IMR-90 (cell line): ENCODE data around the gene LRRC14B. TPM values are rescaled to one million over a fixed set of nuclear protein-coding genes. Genes with fewer than 3 reads are reported as not detected.

ENCODE experiments used
- ATAC-seq: fragments of 200-7000 bp; cut with Tn5 transposase; 2 replicates; pipeline ENCODE4 v1.9.1; 2020; ENCODE audit warnings: low read depth, mild to moderate bottlenecking, moderate library complexity
- BruUV-seq: library from RNA; stranded (reverse); fragments of 400-500 nt; replicated peaks from 2 replicates; lab custom pipeline; 2021; lab: Mats Ljungman, UMichigan
- CTCF ChIA-PET: fragments of 300-600 bp; formaldehyde crosslinking; extraction: SDS; loops from one replicate; lab custom pipeline; 2021; ENCODE audit warnings: antibody characterized with exemption; lab: Yijun Ruan, JAX
- POLR2A ChIA-PET: fragments of 300-600 bp; sonication (Branson Sonifier 250); formaldehyde crosslinking; loops from one replicate; lab custom pipeline; 2022; ENCODE audit warnings: antibody characterized with exemption; ENCODE audit not compliant: unreplicated experiment; lab: Charles Lee
- DNase-seq: peaks from one replicate; pipeline ENCODE4 v3.0.0; 2013
- H2AFZ ChIP-seq: replicated peaks from 2 replicates; pipeline ENCODE3; 2013; ENCODE audit warnings: low read length, mild to moderate bottlenecking; ENCODE audit not compliant: poor library complexity
- H2AK5ac ChIP-seq: 2 replicates; pipeline ENCODE4 v1.6.1; 2013; ENCODE audit warnings: low read depth, low read length, inconsistent platforms
- H2AK9ac ChIP-seq: replicated peaks from 2 replicates; pipeline ENCODE3; 2013; ENCODE audit warnings: mild to moderate bottlenecking, low read depth, low read length, moderate library complexity; ENCODE audit not compliant: poor library complexity
- H2BK120ac ChIP-seq: 2 replicates; pipeline ENCODE4 v1.6.1; 2013; ENCODE audit warnings: low read depth, low read length, inconsistent platforms
- H2BK15ac ChIP-seq: 3 replicates; pipeline ENCODE4 v1.6.1; 2013; ENCODE audit warnings: low read depth, low read length, inconsistent platforms
- H2BK20ac ChIP-seq: 2 replicates; pipeline ENCODE4 v1.6.1; 2013; ENCODE audit warnings: low read depth, mild to moderate bottlenecking, inconsistent platforms, low read length, moderate library complexity
- H2BK5ac ChIP-seq: 2 replicates; pipeline ENCODE4 v1.6.1; 2013; ENCODE audit warnings: mild to moderate bottlenecking, low read depth, low read length, inconsistent platforms; ENCODE audit not compliant: poor library complexity, severe bottlenecking
- H3K14ac ChIP-seq: replicated peaks from 2 replicates; pipeline ENCODE4 v1.6.1; 2013; ENCODE audit warnings: low read depth, low read length, inconsistent platforms
- H3K18ac ChIP-seq: 2 replicates; pipeline ENCODE4 v1.6.1; 2013; ENCODE audit warnings: low read depth, low read length, control low read depth
- H3K23ac ChIP-seq: 2 replicates; pipeline ENCODE4 v1.6.1; 2013; ENCODE audit warnings: low read depth, low read length, inconsistent platforms
- H3K27ac ChIP-seq: 2 replicates; pipeline ENCODE4 v1.5.1; 2013; ENCODE audit warnings: mild to moderate bottlenecking, control low read depth, low read length; ENCODE audit not compliant: insufficient read depth
- H3K27me3 ChIP-seq: 2 replicates; pipeline ENCODE4 v1.6.1; 2013; ENCODE audit warnings: low read length; ENCODE audit not compliant: control insufficient read depth, insufficient read depth
- H3K36me3 ChIP-seq: 2 replicates; pipeline ENCODE4 v1.6.1; 2013; ENCODE audit warnings: low read length, mixed read lengths; ENCODE audit not compliant: control insufficient read depth, insufficient read depth
- H3K4ac ChIP-seq: 2 replicates; pipeline ENCODE4 v1.6.1; 2013; ENCODE audit warnings: low read depth, low read length, inconsistent platforms
- H3K4me1 ChIP-seq: 2 replicates; pipeline ENCODE4 v1.6.1; 2013; ENCODE audit warnings: low read length, mixed read lengths; ENCODE audit not compliant: control insufficient read depth, insufficient read depth
- H3K4me2 ChIP-seq: 2 replicates; pipeline ENCODE4 v1.6.1; 2013; ENCODE audit warnings: low read depth, mild to moderate bottlenecking, control low read depth, low read length, moderate library complexity
- H3K4me3 ChIP-seq: 2 replicates; pipeline ENCODE4 v1.5.1; 2013; ENCODE audit warnings: low read depth, mild to moderate bottlenecking, control low read depth, low read length, moderate library complexity; ENCODE audit not compliant: insufficient read depth
- H3K56ac ChIP-seq: 2 replicates; pipeline ENCODE4 v1.6.1; 2013; ENCODE audit warnings: low read length, inconsistent platforms; ENCODE audit not compliant: insufficient read depth; ENCODE audit errors: extremely low read depth
- H3K79me1 ChIP-seq, 2 experiments: 2 replicates each; pipeline ENCODE4 v1.6.1; 2013; ENCODE audit warnings: low read length in 2 of 2, inconsistent platforms in 1 of 2, low read depth in 1 of 2
- H3K9ac ChIP-seq: 2 replicates; pipeline ENCODE4 v1.6.1; 2013; ENCODE audit warnings: low read depth, low read length, control low read depth
- H3K9me1 ChIP-seq: 2 replicates; pipeline ENCODE4 v1.6.1; 2013; ENCODE audit warnings: low read length, inconsistent platforms; ENCODE audit not compliant: insufficient read depth
- H3K9me3 ChIP-seq: 2 replicates; pipeline ENCODE4 v1.6.1; 2013; ENCODE audit warnings: low read length; ENCODE audit not compliant: control insufficient read depth, insufficient read depth
- H4K20me1 ChIP-seq: 2 replicates; pipeline ENCODE4 v1.6.1; 2013; ENCODE audit warnings: low read length, inconsistent platforms; ENCODE audit not compliant: insufficient read depth
- H4K5ac ChIP-seq: 2 replicates; pipeline ENCODE4 v1.6.1; 2013; ENCODE audit warnings: mild to moderate bottlenecking, low read depth, low read length, control low read depth
- H4K8ac ChIP-seq, 2 experiments: 2 replicates each; pipeline ENCODE4 v1.6.1; 2013; ENCODE audit warnings: low read depth in 2 of 2, low read length in 2 of 2, control low read depth in 1 of 2, inconsistent platforms in 1 of 2
- H4K91ac ChIP-seq: 2 replicates; pipeline ENCODE4 v1.6.1; 2013; ENCODE audit warnings: low read depth, low read length, inconsistent platforms; ENCODE audit not compliant: insufficient read depth
- CHD1 ChIP-seq: IDR thresholded peaks from 2 replicates; pipeline ENCODE4 v1.6.1; 2012; ENCODE audit warnings: low read depth, low read length, improper control_type of control experiment
- ELK1 ChIP-seq: fragments of 150-350 bp; IDR thresholded peaks from 2 replicates; pipeline ENCODE4 v1.6.1; 2016; ENCODE audit warnings: low read depth, mild to moderate bottlenecking, low read length, moderate library complexity, borderline replicate concordance
- MAZ ChIP-seq: IDR thresholded peaks from 2 replicates; pipeline ENCODE4 v1.6.1; 2012; ENCODE audit warnings: low read depth, mild to moderate bottlenecking, low read length, improper control_type of control experiment, moderate library complexity, borderline replicate concordance
- MXI1 ChIP-seq: IDR thresholded peaks from 2 replicates; pipeline ENCODE4 v1.6.1; 2012; ENCODE audit warnings: low read depth, mild to moderate bottlenecking, low read length, moderate library complexity, borderline replicate concordance
- POLR2A ChIP-seq: IDR thresholded peaks from 2 replicates; pipeline ENCODE4 v1.6.1; 2012; ENCODE audit warnings: mild to moderate bottlenecking, low read depth, low read length
- RAD21 ChIP-seq: IDR thresholded peaks from 2 replicates; pipeline ENCODE4 v1.6.1; 2012; ENCODE audit warnings: low read length, improper control_type of control experiment
- SMC3 ChIP-seq: fragments of 150-350 bp; IDR thresholded peaks from 2 replicates; pipeline ENCODE4 v1.6.1; 2016; ENCODE audit warnings: low read depth, mild to moderate bottlenecking, antibody characterized with exemption, low read length, moderate library complexity
- USF2 ChIP-seq: fragments of 150-350 bp; IDR thresholded peaks from 2 replicates; pipeline ENCODE4 v1.6.1; 2017; ENCODE audit warnings: mild to moderate bottlenecking, antibody characterized with exemption, low read length, low read depth
- WGBS, 2 experiments: methylation state at CpG; one replicate each; pipeline versions ENCODE4 v1.1.5 to v1.1.7; 2013; ENCODE audit warnings: missing lambda C conversion rate in 2 of 2; ENCODE audit not compliant: insufficient read length in 1 of 2; ENCODE audit errors: extremely low coverage in 2 of 2; 5-methylcytosine and 5-hydroxymethylcytosine counted together
- dilution Hi-C: fragments of 300-500 bp; cut with HindIII; formaldehyde crosslinking; loops from one replicate; pipeline ENCODE4 v1.14.3; 2018; ENCODE audit warnings: low sequenced_read_pairs; ENCODE audit not compliant: unreplicated experiment
- in situ Hi-C: fragments of 300-500 bp; cut with MboI; formaldehyde crosslinking; loops from 3 replicates; pipeline ENCODE4 v1.14.3; 2019; ENCODE audit warnings: low sequenced_read_pairs, inconsistent platforms, mixed read lengths
- intact Hi-C: fragments of 100-400 bp; cut with micrococcal nuclease; formaldehyde crosslinking; loops from 2 replicates; pipeline ENCODE4 v1.10.0; 2022
- polyA plus RNA-seq, 3 experiments: library from polyadenylated mRNA; depleted of rRNA; stranded (reverse); fragments of >200 nt; gene quantifications; 2 replicates each; pipeline ENCODE4 v1.2.3, GENCODE V29; 2012; ENCODE audit warnings: low replicate concordance in 1 of 3
- total RNA-seq: library from RNA; depleted of rRNA; stranded (reverse); fragments of >200 nt; gene quantifications from 2 replicates; pipeline ENCODE4 v1.2.3, GENCODE V29; 2012

Gene LRRC14B
- total and polyA plus RNA-seq, 2 of the 4 experiments (the other 2 are of a cell fraction): not detected

GRCh38 chr5:213803-214395 is 22.6 kb downstream of the LRRC14B start:
- Histone ChIP-seq H2BK20ac (no peak overlapping the region), H2BK15ac (no peak overlapping the region), H2AFZ (no peak overlapping the region), H3K27me3 (no peaks in the 10 kb centered on the region), H3K9me3 (no peaks in the 10 kb centered on the region), H3K79me1 (peaks cover 16 to 25% of the 10 kb centered on the region in 2 experiments), H4K5ac (no peak overlapping the region), H3K4me3 (no peak overlapping the region), H2AK5ac (no peak overlapping the region), H3K56ac (no peak overlapping the region), H3K9ac (no peak overlapping the region), H4K91ac (no peak overlapping the region), H3K14ac (no peak overlapping the region), H3K9me1 (no peaks in the 10 kb centered on the region), H2AK9ac (no peak overlapping the region), H3K4me2 (no peak overlapping the region), H3K23ac (no peak overlapping the region), H2BK5ac (no peak overlapping the region), H3K4ac (no peak overlapping the region), H3K27ac (no peak overlapping the region), H2BK120ac (no peak overlapping the region), H3K4me1 (peaks cover 3% of the 10 kb centered on the region; the same call in 1 of the 2 replicates), H4K20me1 (peaks cover 18% of the 10 kb centered on the region), H3K36me3 (peaks cover 7% of the 10 kb centered on the region), H4K8ac (no peak overlapping the region), H3K18ac (no peak overlapping the region)
- intact Hi-C loops (no loop called here), dilution Hi-C loops (no loop called here), in situ Hi-C loops (no loop called here)
- ATAC-seq: no peak
- no TSS peak for BruUV-seq
- WGBS, 2 experiments: 100% methylated on average over 1 of the region's 12 CpGs; no CpG with 5 or more reads in 1 of the 2 experiments
- ChIA-PET CTCF (no interaction called here), POLR2A (no interaction called here)
- DNase-seq: no peak
- no peak for TF ChIP-seq POLR2A
- TF ChIP-seq SMC3: no peak
- no peak for TF ChIP-seq MXI1
- TF ChIP-seq CHD1: no peak
- no peak for TF ChIP-seq MAZ
- TF ChIP-seq ELK1: no peak
- TF ChIP-seq USF2: no peak
- no peak for TF ChIP-seq RAD21
